GM21381 (cell line): ENCODE data around the gene LDAH.
"Not testable (repeated sequence)": the region's sequence is repeated elsewhere in the genome, so short reads cannot be mapped to it uniquely, and the experiment has no call there.

Experiments used
- ATAC-seq: cut with Tn5 transposase; IDR thresholded peaks from one replicate; pipeline ENCODE4 v1.9.1; 2021; ENCODE audit warnings: mild to moderate bottlenecking, moderate library complexity; ENCODE audit not compliant: unreplicated experiment

LDAH gene

GRCh38 chr2:20725782-20726181 is 97.1 kb downstream of the LDAH start:
- ATAC-seq, result no peak

- ATAC-seq, result no peak
These were observed 98.3 kb downstream of the LDAH start for GRCh38 chr2:20724500-20725053.

- ATAC-seq, result no peak
These were observed 99.4 kb downstream of the LDAH start for GRCh38 chr2:20723543-20723942.

- no peak for ATAC-seq
These were observed 100.2 kb downstream of the LDAH start for GRCh38 chr2:20722592-20723240.

GRCh38 chr2:20717641-20718040 is 105.3 kb downstream of the LDAH start:
- ATAC-seq, result no peak

GRCh38 chr2:20716164-20716563 is 106.7 kb downstream of the LDAH start:
- ATAC-seq, result not testable (repeated sequence)

DNA sequence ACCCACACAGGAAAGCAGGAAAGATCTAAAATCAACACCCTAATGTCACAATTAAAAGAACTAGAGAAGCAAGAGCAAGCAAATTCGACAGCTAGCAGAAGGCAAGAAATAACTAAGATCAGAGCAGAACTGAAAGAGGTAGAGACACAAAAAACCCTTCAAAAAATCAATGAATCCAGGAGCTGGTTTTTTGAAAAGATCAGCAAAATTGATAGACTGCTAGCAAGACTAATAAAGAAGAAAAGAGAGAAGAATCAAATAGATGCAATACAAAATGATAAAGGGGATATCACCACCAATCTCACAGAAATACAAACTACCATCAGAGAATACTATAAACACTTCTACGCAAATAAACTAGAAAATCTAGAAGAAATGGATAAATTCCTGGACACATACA is 108.5 kb downstream of the LDAH start:
- not testable (repeated sequence) for ATAC-seq

GRCh38 chr2:20713585-20713984 is 109.3 kb downstream of the LDAH start:
- not testable (repeated sequence) for ATAC-seq

DNA sequence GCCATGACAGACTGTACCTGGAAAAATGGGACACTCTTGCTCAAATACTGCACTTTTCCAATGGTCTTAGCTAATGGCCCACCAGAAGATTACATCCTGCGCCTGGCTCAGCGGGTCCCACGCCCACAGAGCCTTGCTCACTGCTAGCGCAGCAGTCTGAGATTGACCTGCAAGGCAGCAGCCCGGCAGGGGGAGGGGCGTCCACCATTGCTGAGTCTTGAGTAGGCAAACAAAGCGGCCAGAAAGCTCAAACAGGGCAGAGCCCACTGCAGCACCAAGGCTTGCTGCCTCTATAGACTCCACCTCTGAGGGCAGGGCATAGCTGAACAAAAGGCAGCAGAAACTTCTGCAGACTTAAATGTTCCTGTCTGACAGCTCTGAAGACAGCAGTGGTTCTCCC is 111.3 kb downstream of the LDAH start:
- not testable (repeated sequence) for ATAC-seq

- no peak for ATAC-seq
These were observed 115.3 kb downstream of the LDAH start for GRCh38 chr2:20707601-20708000.

DNA sequence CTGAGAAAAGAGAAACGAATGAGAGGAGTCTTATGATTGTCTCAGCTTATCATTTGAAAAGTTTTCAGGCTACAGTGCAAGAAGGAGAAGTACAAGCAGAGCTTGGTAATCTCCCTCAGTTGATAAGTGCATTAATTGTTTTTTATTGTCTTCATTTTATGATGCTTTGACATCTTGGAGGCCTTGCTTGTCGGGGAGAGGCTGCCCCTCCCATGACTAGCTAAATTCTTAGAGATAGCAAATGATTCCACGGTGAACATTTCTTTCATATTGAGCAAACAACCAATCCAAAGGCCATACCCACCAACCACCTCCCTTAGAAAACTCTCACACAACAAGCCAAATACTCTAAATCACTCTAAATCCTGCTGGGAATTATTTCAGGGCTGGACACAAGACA is 116.1 kb downstream of the LDAH start:
- ATAC-seq, result no peak

DNA sequence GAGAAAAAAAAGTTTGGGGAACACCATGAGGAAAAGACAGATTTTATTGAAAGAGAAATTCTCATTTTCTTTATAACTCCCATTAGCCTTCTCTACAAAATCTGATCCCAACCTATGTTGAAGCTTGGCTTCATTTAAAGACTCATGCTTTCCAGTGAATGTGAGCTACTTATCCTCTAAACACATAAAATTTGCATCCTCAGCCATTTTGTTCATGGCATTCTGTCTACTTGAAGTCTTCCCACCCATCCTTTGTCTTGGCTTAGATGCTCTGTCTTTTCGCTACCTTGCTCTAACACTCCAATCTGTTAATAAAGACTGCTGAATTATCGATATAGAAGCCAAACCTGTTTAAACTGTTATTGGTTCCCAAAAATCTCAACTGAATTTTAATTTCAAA is 116.7 kb downstream of the LDAH start:
- no peak for ATAC-seq

- no peak for ATAC-seq
These were observed 118.0 kb downstream of the LDAH start for GRCh38 chr2:20704886-20705285.

- no peak for ATAC-seq
These were observed 120.3 kb downstream of the LDAH start for GRCh38 chr2:20702563-20702962.

DNA sequence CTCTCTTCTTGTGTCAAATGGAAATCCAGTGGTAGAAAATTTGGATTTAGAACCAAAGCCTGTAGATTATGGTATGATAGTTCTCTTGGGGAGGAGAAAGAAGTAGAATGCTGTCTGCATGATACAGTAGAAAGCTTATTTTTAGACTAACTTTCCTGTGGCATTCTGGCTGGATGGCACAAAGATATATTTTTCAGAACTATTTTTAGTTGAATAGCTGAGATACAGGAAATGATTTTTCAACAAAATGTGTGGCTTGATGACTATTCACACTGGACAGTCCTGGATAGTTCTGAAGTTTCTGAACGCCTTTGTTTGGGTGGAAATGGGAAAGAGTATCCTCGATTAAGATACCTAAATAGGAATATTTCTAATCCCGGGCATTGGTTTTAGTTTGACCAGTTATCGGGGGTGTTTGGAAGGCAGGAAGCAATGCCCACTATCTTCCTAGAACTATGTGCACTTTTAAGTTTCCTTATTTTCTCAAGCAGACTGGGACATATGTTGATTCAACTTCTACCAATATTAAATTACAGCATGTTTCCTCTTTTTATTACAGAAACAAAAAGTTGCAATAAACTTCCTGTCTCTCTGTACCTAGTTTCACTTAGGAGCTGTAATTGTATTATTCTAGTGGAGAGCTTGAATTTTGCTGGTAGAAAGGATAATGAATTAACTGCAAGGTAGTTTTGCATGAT is 123.8 kb downstream of the LDAH start:
- ATAC-seq, result no peak

GRCh38 chr2:20697322-20697934 is 125.5 kb downstream of the LDAH start:
- ATAC-seq, result no peak

- ATAC-seq, result no peak
These were observed 126.5 kb downstream of the LDAH start for GRCh38 chr2:20696366-20696765.

GRCh38 chr2:20693317-20693716 is 129.6 kb downstream of the LDAH start:
- no peak for ATAC-seq

DNA sequence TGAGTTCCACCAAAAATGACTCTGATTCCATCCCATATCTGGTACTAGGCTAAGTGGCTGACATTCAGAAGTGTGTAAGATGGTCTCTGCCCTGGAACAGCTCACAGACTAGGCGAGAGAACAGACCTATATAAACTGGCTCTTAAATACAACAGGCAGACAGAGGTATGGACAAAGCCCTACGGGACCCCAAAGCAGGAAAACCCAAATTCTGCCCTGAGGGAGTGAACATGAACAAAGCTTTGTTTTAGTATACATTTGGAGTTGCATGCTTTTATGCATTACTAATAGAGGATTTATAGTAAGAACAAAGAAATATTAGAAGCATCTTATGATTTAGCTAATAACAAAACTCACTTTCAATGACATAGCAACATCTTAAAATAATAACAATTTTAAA is 130.8 kb downstream of the LDAH start:
- ATAC-seq, result no peak

DNA sequence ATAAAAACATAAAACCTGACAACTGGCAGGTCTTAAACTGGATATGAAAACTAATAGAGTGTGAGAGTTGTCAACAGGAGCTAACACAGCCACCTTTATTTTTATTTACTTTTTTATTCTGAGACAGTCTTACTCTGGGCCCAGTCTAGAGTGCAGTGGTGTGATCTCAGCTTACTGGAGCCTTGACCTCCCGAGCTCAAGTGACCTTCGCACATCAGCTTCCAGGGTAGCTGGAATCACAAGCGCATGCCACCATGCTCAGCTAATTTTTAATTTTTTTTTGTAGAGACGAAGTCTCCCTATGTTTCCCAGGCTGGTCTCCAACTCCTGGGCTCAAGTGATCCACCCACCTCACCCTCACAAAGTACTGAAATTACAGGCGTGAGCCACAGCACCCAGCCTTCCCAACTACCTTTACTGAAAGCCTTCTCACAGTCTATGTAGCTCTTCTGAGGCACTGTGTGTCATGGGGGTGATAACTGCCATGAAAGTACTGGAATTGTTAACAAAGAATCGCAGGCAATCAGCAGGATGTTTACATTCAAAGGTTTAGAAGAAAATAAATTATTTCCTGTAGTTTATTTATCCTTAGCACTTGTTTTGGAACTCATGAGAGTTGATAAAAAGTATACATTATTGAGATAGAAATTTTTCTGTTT is 131.7 kb downstream of the LDAH start:
- no peak for ATAC-seq
